Measurements from ENCODE around the gene ATP5F1D.

- TF ChIP-seq CTCF (conservative IDR thresholded peaks at IDR 0.05; ENCODE audit: low read depth, low read length) (no peak), EZH2 (IDR thresholded peaks at IDR 0.05; ENCODE audit: low read length, unreplicated experiment) (no peak), EZH2phosphoT487 (IDR thresholded peaks at IDR 0.05; ENCODE audit: borderline replicate concordance, low read length) (no peak)
Observed at GRCh38 chr19:1222394-1222793, 19.2 kb upstream of the ATP5F1D start.

Measured in PC-3 (cell line).